Measurements from ENCODE around the gene GOLGA2. TPM values are rescaled to one million over a fixed set of nuclear protein-coding genes. Genes with fewer than 3 reads are reported as not detected.

GOLGA2 gene
- total RNA-seq, 1 experiment from 2014 or later = 60.5 TPM

DNA sequence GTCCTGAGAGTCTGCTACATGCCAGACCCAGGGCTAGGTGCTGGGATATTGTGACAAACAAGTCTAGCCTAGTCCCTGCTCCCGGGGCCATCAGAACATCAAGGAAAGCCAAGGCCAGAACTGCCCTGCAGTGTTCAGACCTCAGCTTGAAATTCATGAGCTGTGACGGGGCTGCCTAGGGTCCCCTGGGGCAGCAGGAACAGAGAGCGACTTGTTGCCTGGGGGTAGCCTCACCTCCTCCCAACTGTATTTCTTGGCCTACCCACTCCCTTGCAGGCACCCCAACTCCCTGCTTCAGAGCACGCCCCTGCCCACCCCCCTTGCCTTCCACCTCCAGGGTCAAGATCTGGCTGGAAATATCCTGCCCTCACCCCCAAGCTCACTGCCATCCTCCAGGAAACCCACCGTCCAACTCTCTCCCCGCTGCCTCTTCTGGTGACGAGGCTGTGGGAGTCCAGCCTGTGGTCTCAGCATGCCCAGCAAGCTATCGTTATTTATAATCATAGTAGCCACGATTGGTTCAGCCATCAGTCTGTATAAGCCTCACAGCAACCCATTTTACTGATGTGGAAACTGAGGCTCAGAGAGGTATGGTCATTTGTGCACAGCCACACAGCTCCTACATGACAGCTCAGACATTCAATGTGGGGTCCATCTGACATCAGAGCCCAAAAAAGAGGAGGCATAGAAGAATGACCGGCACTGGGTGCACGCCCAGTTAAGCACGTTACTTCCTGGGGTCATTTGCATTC, 61.9 kb downstream of the GOLGA2 start:
- no peak overlapping the region for H3K4me2 ChIP-seq (ENCODE audit: low read length)

GRCh38 chr9:128211981-128212281, 63.9 kb downstream of the GOLGA2 start:
- POLR2A ChIA-PET (ENCODE audit: unreplicated experiment) = no interaction called here
- H3K9me2 ChIP-seq (replicated peaks; ENCODE audit: low read length) = no peaks in the 10 kb centered on the region
- H3K36me3 ChIP-seq (ENCODE audit: low read depth, low read length) = no peaks in the 10 kb centered on the region
- no peak overlapping the region for H3K4me3 ChIP-seq (ENCODE audit: low read length)
- H4K20me1 ChIP-seq (ENCODE audit: low read length) = no peaks in the 10 kb centered on the region
- H3F3A ChIP-seq (ENCODE audit: low read length, unreplicated experiment) = no peaks in the 10 kb centered on the region
- DNase-seq (no peak), ATAC-seq (no peak)
- H3K9ac ChIP-seq (ENCODE audit: low read length) = no peak overlapping the region
- H3K9me3 ChIP-seq (ENCODE audit: low read length) = no peaks in the 10 kb centered on the region
- peaks cover 10% of the 10 kb centered on the region; the same call in 1 of the 2 replicates for H3K4me1 ChIP-seq (ENCODE audit: insufficient read depth, low read length)
- no peak overlapping the region for H3K27ac ChIP-seq (ENCODE audit: low read length)
- H3K27me3 ChIP-seq (ENCODE audit: low read length) = no peaks in the 10 kb centered on the region
- no peak overlapping the region for H2AFZ ChIP-seq (ENCODE audit: low read length)
- BruUV-seq (replicated peaks) = no TSS peak
- TF ChIP-seq EZH2phosphoT487 (IDR thresholded peaks at IDR 0.05; ENCODE audit: borderline replicate concordance, low read length) (no peak), EZH2 (IDR thresholded peaks at IDR 0.05; ENCODE audit: low read length, unreplicated experiment) (no peak)
- H3K4me2 ChIP-seq (ENCODE audit: low read length) = no peak overlapping the region
- CTCF ChIA-PET = no interaction called here
- intact Hi-C loops (cut with micrococcal nuclease) = no loop called here
- H3K79me2 ChIP-seq (ENCODE audit: low read length) = no peaks in the 10 kb centered on the region

More for the DNA sequence above, 61.9 kb downstream of the GOLGA2 start:
- Histone ChIP-seq H3K4me3 (ENCODE audit: low read length) (no peak overlapping the region), H3K9me2 (replicated peaks; ENCODE audit: low read length) (no peaks in the 10 kb centered on the region), H3K4me1 (ENCODE audit: insufficient read depth, low read length) (peaks cover 10% of the 10 kb centered on the region; the same call in 1 of the 2 replicates), H4K20me1 (ENCODE audit: low read length) (no peaks in the 10 kb centered on the region), H3K9me3 (ENCODE audit: low read length) (no peaks in the 10 kb centered on the region), H3F3A (ENCODE audit: low read length, unreplicated experiment) (no peaks in the 10 kb centered on the region), H3K79me2 (ENCODE audit: low read length) (no peaks in the 10 kb centered on the region), H3K27ac (ENCODE audit: low read length) (no peak overlapping the region), H3K36me3 (ENCODE audit: low read depth, low read length) (no peaks in the 10 kb centered on the region), H3K9ac (ENCODE audit: low read length) (no peak overlapping the region), H2AFZ (ENCODE audit: low read length) (no peak overlapping the region), H3K27me3 (ENCODE audit: low read length) (no peaks in the 10 kb centered on the region)
- no peak for TF ChIP-seq CTCF (conservative IDR thresholded peaks at IDR 0.05; ENCODE audit: low read depth, low read length)
- TF ChIP-seq EZH2phosphoT487 (IDR thresholded peaks at IDR 0.05; ENCODE audit: borderline replicate concordance, low read length) = no peak
- no peak for TF ChIP-seq EZH2 (IDR thresholded peaks at IDR 0.05; ENCODE audit: low read length, unreplicated experiment)
- intact Hi-C loops (cut with micrococcal nuclease) = no loop called here
- DNase-seq (no peak), ATAC-seq (no peak)
- no TSS peak for BruUV-seq (replicated peaks)
- ChIA-PET CTCF (no interaction called here), POLR2A (ENCODE audit: unreplicated experiment) (no interaction called here)

GRCh38 chr9:128211186-128211980, 64.4 kb downstream of the GOLGA2 start:
- DNase-seq = no peak
- H3K27ac ChIP-seq (ENCODE audit: low read length) = no peak overlapping the region
- H3K9ac ChIP-seq (ENCODE audit: low read length) = no peak overlapping the region
- ChIA-PET POLR2A (ENCODE audit: unreplicated experiment) (no interaction called here), CTCF (interaction anchor here (0.5 kb wide), 1 partner anchor 493 kb away, joined by 6 read pairs; no protein-coding TSS in a partner anchor)
- H3K27me3 ChIP-seq (ENCODE audit: low read length) = no peaks in the 10 kb centered on the region
- ATAC-seq = no peak
- H3K4me2 ChIP-seq (ENCODE audit: low read length) = no peak overlapping the region
- H3K4me1 ChIP-seq (ENCODE audit: insufficient read depth, low read length) = peaks cover 10% of the 10 kb centered on the region; the same call in 1 of the 2 replicates
- no peaks in the 10 kb centered on the region for H3K9me3 ChIP-seq (ENCODE audit: low read length)
- intact Hi-C loops (cut with micrococcal nuclease) = no loop called here
- H3F3A ChIP-seq (ENCODE audit: low read length, unreplicated experiment) = no peaks in the 10 kb centered on the region
- H2AFZ ChIP-seq (ENCODE audit: low read length) = no peak overlapping the region
- H3K36me3 ChIP-seq (ENCODE audit: low read depth, low read length) = no peaks in the 10 kb centered on the region
- H4K20me1 ChIP-seq (ENCODE audit: low read length) = no peaks in the 10 kb centered on the region
- TF ChIP-seq CTCF (conservative IDR thresholded peaks at IDR 0.05; ENCODE audit: low read depth, low read length) = no peak
- no peak for TF ChIP-seq EZH2phosphoT487 (IDR thresholded peaks at IDR 0.05; ENCODE audit: borderline replicate concordance, low read length)
- TF ChIP-seq EZH2 (IDR thresholded peaks at IDR 0.05; ENCODE audit: low read length, unreplicated experiment) = no peak
- no peak overlapping the region for H3K4me3 ChIP-seq (ENCODE audit: low read length)
- BruUV-seq (replicated peaks) = no TSS peak
- H3K9me2 ChIP-seq (replicated peaks; ENCODE audit: low read length) = no peaks in the 10 kb centered on the region
- H3K79me2 ChIP-seq (ENCODE audit: low read length) = no peaks in the 10 kb centered on the region

Measured in PC-3 (cell line).